Measurements from ENCODE around the gene ISG20L2. TPM values are rescaled to one million over a fixed set of nuclear protein-coding genes. Genes with fewer than 3 reads are reported as not detected.

ISG20L2 gene
- total RNA-seq, 1 donor from 2014 or later, result 32.6 TPM

GRCh38 chr1:156750711-156751450 lies 22.3 kb upstream of the ISG20L2 start:
- H3K4me1 Mint-ChIP-seq (ENCODE audit: low read depth, unreplicated experiment), result peaks cover 38% of the 10 kb centered on the region
- no peaks in the 10 kb centered on the region for H3K36me3 Mint-ChIP-seq (ENCODE audit: unreplicated experiment)
- TF ChIP-seq CTCF (IDR thresholded peaks at IDR 0.05; ENCODE audit: partially characterized antibody, unreplicated experiment), result peak; percentile 31
- peak; percentile 68 for DNase-seq
- H3K27me3 Mint-ChIP-seq (ENCODE audit: unreplicated experiment), result peaks cover 10% of the 10 kb centered on the region
- H3K27ac Mint-ChIP-seq (ENCODE audit: unreplicated experiment), result peak overlapping the region; percentile 82
- peak overlapping the region; percentile 94 for H3K4me3 Mint-ChIP-seq (ENCODE audit: unreplicated experiment)
- H3K9me3 Mint-ChIP-seq (ENCODE audit: unreplicated experiment), result peaks cover 11% of the 10 kb centered on the region

GRCh38 chr1:156750191-156750672 lies 21.7 kb upstream of the ISG20L2 start:
- Mint-ChIP-seq H3K27ac (ENCODE audit: unreplicated experiment) (peak overlapping the region; percentile 82), H3K9me3 (ENCODE audit: unreplicated experiment) (peaks cover 15% of the 10 kb centered on the region), H3K27me3 (ENCODE audit: unreplicated experiment) (peaks cover 12% of the 10 kb centered on the region), H3K4me1 (ENCODE audit: low read depth, unreplicated experiment) (peaks cover 44% of the 10 kb centered on the region), H3K36me3 (ENCODE audit: unreplicated experiment) (no peaks in the 10 kb centered on the region), H3K4me3 (ENCODE audit: unreplicated experiment) (peak overlapping the region; percentile 94)
- no peak for TF ChIP-seq CTCF (IDR thresholded peaks at IDR 0.05; ENCODE audit: partially characterized antibody, unreplicated experiment)
- DNase-seq, result no peak

GRCh38 chr1:156749419-156750118 lies 21.0 kb upstream of the ISG20L2 start:
- Mint-ChIP-seq H3K27ac (ENCODE audit: unreplicated experiment) (peak overlapping the region; percentile 97), H3K4me3 (ENCODE audit: unreplicated experiment) (peak overlapping the region; percentile 94), H3K4me1 (ENCODE audit: low read depth, unreplicated experiment) (peaks cover 44% of the 10 kb centered on the region), H3K9me3 (ENCODE audit: unreplicated experiment) (peaks cover 15% of the 10 kb centered on the region), H3K27me3 (ENCODE audit: unreplicated experiment) (peaks cover 15% of the 10 kb centered on the region), H3K36me3 (ENCODE audit: unreplicated experiment) (no peaks in the 10 kb centered on the region)
- DNase-seq, result no peak
- TF ChIP-seq CTCF (IDR thresholded peaks at IDR 0.05; ENCODE audit: partially characterized antibody, unreplicated experiment), result no peak

GRCh38 chr1:156748670-156749418 lies 20.3 kb upstream of the ISG20L2 start:
- Mint-ChIP-seq H3K9me3 (ENCODE audit: unreplicated experiment) (peaks cover 15% of the 10 kb centered on the region), H3K27me3 (ENCODE audit: unreplicated experiment) (peaks cover 15% of the 10 kb centered on the region), H3K4me1 (ENCODE audit: low read depth, unreplicated experiment) (peaks cover 42% of the 10 kb centered on the region), H3K27ac (ENCODE audit: unreplicated experiment) (peak overlapping the region; percentile 97), H3K4me3 (ENCODE audit: unreplicated experiment) (peak overlapping the region; percentile 94), H3K36me3 (ENCODE audit: unreplicated experiment) (no peaks in the 10 kb centered on the region)
- no peak for DNase-seq
- no peak for TF ChIP-seq CTCF (IDR thresholded peaks at IDR 0.05; ENCODE audit: partially characterized antibody, unreplicated experiment)
